Body of pancreas (tissue), 4 donors: ENCODE results near the gene PTPRT.

Experiments used
- CTCF ChIP-seq, 7 experiments: fragments of 450-650 bp in 4 of 7; fragments of 200-600 bp in 3 of 7; sonication (generic) in 3 of 7; IDR thresholded peaks; one replicate each; pipeline ENCODE4 v1.5.1; 2016 to 2019; ENCODE audit warnings: antibody characterized with exemption in 7 of 7
- POLR2A ChIP-seq, 3 donors: fragments of 450-650 bp; IDR thresholded peaks; one replicate each; pipeline ENCODE4 v1.6.1; 2016; ENCODE audit warnings: antibody characterized with exemption in 3 of 3, mild to moderate bottlenecking in 2 of 3

- TF ChIP-seq CTCF (IDR thresholded peaks at IDR 0.05): no peak
- no peak for TF ChIP-seq POLR2A (IDR thresholded peaks at IDR 0.05)
Observed at GRCh38 chr20:42587427-42587826, 602.3 kb downstream of the PTPRT start.
